Esophagus mucosa (tissue), 1 donor: ENCODE results near the gene MARK4. TPM values are rescaled to one million over a fixed set of nuclear protein-coding genes. Genes with fewer than 3 reads are reported as not detected.

Experiments used
- ATAC-seq: fragments of 200-7000 bp; cut with Tn5 transposase; one replicate; pipeline ENCODE4 v1.9.1; 2020
- total RNA-seq: library from RNA; stranded (reverse); gene quantifications from one replicate; pipeline ENCODE4 v1.2.4, GENCODE V29; 2023
- donor health status: DM: yes; HTN: yes; CAD: no.

The MARK4 gene
- total RNA-seq, 1 donor from 2014 or later: 21.0 TPM

DNA sequence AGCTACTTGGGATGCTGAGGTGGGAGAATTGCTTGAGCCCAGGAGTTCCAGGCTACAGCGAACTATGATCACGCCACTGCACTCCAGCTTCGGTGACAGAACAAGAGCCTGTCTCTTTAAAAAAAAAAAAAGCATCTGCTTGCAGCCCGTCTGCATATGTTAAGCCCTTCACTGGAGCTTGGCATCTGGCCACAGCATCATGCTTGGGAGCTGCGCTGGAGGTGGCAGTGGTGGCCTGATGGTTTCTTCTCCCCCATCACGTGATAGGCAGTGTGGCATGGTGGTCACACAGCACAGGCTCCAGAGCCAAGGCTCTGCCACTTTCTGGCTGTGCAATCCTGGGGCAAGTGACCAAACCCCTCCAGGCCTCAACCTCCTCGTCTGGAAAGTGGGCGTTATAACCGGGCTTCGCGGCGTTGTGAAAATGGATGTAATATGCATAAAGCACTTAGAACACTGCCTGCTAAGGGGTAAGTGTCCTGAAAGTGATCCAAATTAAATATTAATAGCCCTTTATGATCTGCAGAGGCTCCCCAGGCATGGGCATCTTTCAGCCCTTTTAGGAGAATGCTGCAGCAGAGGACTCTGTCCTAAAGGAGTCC, 24.4 kb downstream of the MARK4 start:
- ATAC-seq: no peak

DNA sequence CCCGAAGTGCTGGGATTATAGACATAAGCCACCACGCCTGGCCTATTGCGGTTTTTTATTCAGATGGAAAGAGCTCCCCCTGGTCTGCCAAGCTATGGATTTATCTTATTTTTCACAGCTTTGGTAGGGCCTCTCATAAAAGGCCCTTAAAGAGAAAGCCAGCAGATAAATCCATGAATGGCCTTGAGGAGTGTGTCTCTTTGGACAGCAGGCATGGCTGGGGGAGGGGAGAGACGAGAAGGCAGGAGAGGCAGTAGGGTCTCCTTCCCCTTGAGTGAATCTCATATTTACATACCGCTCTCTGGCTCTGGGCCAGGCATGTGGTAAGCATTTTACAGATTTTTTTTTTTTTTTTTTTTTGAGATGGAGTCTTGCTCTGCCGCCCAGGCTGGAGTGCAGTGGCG, 25.2 kb downstream of the MARK4 start:
- no peak for ATAC-seq

DNA sequence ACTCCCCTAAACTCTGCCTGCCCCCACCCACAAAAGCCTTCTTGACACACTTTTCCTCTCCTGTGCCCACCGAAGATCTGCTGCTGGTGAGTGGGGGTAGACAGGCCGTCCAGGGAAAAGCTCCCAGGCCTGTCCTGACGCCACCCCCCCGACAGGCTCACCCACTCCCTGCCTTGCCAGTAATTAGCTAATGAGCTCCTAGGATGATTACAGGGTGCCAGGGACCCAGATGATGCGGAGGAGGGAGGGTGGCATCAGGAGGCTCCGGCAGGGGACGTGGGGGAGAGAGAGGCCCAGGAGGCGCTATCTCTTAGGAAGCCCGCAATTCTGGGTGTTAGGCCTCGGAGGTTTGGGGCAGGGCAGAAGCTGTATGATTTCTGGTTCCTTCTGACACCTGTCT, 27.0 kb downstream of the MARK4 start:
- ATAC-seq: no peak

DNA sequence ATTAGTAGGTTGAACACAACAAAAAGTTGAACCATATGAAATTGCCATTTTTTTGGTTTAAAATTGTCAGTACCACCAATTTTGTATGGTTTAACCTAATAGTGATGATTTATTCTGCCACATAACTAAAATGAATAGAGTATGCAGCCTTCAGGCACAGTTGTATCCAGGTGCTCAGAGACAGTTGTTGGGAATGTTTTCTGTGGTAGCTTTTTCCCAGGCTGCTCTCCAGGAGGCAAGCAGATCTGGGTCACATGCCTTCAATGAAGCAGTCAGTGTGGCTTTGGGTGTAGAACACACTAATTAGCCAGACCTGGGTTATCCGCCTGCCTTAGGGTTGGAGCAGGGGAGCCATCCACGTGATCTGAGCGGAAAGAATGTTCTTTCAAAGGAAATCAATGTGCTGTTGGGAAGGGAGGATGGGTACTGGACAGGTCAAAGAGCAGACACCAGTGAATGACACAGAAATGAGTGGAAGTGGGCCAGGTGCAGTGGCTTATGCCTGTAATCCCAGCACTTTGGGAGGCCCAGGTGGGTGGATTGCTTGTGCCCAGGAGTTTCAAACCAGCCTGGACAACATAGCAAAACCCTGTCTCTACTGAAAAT, 28.6 kb downstream of the MARK4 start:
- ATAC-seq: no peak

- no peak for ATAC-seq
These were observed 29.4 kb downstream of the MARK4 start for GRCh38 chr19:45280471-45280961.

DNA sequence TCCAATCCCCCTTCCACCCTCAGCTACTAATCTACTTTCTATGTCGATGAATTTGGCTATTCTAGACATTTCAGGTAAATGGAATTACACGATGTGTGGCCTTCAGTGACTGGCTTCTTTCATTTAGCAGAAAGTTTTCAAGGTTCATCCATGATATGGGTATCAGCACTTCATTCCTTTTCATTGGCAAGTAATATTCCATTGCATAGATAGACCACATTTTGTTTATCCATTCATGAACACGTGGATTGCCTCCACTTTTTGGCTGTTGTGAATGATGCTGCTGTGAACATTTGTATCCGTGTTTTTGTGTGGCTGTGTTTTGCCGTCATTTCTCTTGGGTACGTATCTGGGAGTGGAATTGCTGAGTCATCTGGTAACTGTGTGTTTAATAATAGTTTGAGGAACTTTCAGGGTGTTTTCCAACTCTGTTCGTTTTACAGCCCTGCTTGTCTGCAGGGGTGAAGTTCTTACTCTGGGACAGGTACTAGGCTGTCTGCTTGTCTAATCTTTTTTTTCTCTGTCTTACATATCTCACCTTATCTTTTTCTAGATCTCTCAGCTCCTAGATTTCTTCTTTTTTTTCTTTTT, 32.5 kb downstream of the MARK4 start:
- no peak for ATAC-seq

- ATAC-seq: peak; percentile 29
These were observed 39.4 kb downstream of the MARK4 start for GRCh38 chr19:45290381-45290931.

DNA sequence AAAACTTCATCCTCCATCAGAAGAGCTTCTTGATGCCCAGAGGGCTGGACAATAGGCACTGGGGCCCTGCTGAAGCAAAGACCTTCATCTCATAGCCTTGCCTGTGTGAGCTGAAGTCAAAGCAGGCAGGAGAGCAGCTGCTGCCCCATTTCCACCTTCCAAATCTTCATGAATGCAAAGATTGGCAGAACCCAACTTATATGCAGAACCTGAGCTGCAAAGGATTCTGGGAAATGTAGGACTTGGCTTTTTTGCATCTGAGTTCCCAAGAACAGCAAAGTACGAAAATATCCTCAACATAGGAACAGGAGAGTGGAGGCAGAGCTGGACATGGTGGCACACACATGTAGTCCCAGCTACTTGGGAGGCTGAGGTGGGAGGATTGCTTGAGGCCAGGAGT, 40.8 kb downstream of the MARK4 start:
- ATAC-seq: no peak

DNA sequence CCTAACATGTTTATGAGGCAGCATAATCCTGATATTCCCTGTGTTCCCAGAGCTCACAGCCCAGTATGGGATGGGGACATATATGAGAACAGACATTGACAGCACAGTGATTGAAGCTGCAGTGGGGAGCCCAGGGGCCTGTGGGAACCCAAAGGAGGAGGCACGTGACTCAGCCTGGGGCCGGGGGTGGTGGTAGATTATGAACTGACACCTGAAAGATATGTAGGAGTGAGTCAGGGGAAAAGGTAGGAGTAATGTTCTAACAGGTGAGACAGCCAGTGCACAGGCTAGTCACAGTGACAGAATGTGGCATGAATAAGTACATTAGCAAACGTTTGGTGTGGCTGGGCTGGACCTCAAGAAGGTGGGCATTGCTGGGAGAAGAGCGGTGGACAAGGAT, 42.6 kb downstream of the MARK4 start:
- ATAC-seq: peak; percentile 64

GRCh38 chr19:45294291-45295029, 43.4 kb downstream of the MARK4 start:
- no peak for ATAC-seq

DNA sequence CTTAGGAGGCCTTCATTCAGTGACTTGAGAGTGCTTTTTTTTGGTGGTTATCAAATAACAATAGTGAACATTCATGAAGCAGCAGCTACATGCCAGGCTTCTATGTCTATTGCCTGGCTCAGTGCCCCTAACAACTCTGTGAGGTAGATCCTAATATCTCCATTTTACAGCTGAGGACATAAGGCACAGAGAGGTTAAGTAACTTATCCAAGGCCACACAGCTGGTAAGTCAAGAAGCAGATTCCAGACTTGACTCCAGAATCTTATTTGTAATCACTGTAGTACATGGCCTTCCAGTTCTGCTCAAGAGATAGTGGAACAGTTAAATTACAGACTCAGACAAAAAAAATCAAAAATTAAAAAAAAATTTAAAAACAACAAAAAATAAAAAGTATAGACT, 44.8 kb downstream of the MARK4 start:
- ATAC-seq: no peak

DNA sequence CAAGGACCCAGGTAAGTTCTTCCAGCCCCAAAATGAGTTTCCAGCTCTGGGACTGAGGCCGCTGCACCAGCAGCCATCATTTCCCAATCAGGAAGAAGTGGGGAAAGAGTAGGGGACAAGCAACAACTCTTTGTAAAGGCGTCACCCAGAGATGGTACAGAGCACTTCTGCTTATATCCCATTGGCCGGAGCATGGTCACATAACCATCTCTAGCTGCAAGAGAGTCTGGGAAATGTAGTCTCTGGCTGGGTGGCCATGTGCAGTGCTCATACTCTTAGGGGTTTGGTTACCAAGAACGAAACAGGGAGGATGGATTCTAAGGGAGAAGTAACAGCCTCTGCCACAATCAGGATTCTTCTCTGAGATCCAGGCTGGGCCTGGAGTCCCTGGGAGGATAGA, 45.3 kb downstream of the MARK4 start:
- no peak for ATAC-seq

- ATAC-seq: no peak
These were observed 46.6 kb downstream of the MARK4 start for GRCh38 chr19:45297674-45298073.

GRCh38 chr19:45298264-45298663, 47.2 kb downstream of the MARK4 start:
- no peak for ATAC-seq

- no peak for ATAC-seq
These were observed 48.6 kb downstream of the MARK4 start for GRCh38 chr19:45299719-45300118.

GRCh38 chr19:45302416-45302815, 51.3 kb downstream of the MARK4 start:
- no peak for ATAC-seq

DNA sequence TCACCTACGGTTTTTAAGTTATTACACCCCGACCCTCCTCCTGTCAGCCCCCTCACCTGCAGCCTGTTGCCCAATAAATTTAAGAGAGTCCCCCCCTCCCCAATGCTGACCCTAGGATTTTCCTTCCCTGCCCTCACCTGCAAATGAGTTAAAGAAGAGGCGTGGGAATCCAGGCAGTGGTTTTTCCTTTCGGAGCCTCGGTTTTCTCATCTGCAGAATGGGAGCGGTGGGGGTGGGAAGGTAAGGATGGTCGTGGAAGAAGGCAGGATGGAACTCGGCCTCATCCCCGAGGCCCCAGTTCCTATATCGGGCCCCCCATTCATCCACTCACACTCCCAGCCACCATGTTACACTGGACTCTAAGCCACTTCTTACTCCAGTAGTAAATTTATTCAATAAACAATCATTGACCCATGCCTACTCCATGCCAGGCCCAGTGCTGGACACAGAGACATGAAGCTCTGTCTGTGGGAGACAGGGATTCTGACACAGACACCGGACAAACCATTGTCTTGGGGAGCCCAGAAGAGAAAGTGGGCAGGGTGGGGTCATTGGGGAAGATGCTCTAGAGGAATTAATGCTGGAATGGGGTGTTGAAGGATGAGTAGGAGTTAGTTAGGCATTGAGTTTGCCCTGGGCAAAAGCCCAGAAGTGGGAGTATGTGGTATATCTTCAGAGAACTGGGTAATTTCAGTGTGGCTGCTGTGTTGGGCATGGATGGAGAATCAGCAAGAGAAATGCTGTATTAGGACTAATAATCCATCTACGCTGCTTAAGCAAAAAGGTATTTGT, 52.4 kb downstream of the MARK4 start:
- ATAC-seq: no peak

DNA sequence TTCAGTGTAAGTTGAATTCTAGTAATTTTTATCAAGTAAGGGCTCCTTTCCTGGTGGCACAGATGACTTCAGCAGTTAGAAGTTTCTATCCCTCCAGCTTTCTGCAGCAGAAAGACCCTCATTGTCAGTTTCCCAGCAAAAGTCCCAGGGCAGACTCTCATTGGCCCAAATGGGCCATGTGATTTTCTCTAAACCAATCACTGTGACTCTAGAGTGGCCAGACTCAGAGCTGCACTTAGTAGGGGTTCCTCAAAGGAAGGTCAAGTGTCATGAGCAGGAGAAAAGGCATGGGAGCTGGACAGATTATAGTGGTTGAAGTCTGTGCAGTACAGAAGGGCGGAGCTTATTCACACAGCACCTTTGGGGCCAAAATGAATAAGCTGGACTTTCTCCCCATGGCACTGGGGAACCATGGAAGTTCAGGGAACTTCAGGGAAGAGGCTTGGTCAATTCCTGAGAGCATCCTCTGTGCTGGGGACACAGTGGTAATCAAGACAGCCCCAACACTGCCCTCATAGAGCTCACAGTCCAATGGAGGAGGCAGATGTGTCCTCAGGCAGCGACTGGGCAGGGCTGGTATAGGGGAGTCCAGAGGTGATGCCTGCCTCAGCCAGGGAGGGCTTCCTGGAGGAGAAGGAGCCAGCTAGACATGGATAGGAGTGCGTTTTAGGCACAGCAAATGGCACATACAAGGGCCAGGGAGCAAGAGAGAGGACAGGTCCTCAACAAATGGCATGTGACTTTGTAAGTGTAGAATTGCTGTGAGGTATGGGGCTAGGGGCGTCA, 53.3 kb downstream of the MARK4 start:
- no peak for ATAC-seq

- ATAC-seq: no peak
These were observed 53.9 kb downstream of the MARK4 start for GRCh38 chr19:45305007-45305406.

- ATAC-seq: no peak
These were observed 54.4 kb downstream of the MARK4 start for GRCh38 chr19:45305421-45305820.

DNA sequence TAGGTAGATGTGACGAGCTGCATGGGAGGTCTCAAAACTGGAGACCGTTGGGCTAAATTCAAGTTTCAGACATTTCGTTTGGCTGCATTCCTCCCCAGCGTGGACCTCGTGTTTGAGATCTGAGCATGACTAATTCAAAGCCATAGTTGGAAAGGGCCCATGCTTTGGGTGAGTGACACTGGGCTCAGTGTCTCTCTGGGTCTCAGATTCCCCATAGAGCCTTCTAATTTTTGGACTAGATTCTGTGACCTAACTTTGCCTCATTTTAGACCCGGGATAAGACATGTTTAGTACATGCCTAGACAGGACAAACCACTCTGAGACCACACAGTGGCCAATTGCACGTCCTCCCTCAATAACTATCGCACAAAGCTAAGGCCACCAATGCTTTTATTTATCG, 55.0 kb downstream of the MARK4 start:
- ATAC-seq: peak; percentile 33
